ENCODE measurements around the gene MEIS1.

DNA sequence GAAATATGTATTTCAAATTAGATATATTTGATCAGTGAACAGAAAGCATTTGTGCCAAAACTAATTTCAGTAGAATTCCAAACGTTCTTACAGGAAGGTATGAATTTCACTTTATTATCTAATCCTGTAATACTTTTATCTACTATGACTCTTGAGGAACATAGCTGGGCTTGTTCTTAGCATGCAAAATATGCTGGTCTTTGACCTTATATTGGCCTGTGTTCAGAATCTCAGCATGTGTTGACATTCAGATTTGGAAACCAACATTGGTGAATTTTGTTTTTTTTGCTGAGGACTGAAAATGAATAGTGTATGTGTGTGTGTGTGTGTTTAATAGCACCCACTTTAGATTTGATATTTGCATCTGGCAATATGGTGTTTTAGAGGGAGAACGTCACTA is 112.2 kb downstream of the MEIS1 start:
- TF ChIP-seq EZH2 (IDR thresholded peaks at IDR 0.05; ENCODE audit: low read length, unreplicated experiment) (no peak), EZH2phosphoT487 (IDR thresholded peaks at IDR 0.05; ENCODE audit: borderline replicate concordance, low read length) (no peak)
